HepG2 (cell line): ENCODE data around the gene ZNF383. TPM values are rescaled to one million over a fixed set of nuclear protein-coding genes. Genes with fewer than 3 reads are reported as not detected.
"Not testable (repeated sequence)": the region's sequence is repeated elsewhere in the genome, so short reads cannot be mapped to it uniquely, and the experiment has no call there.

Source experiments
- ATAC-seq: fragments of 200-7000 bp; cut with Tn5 transposase; 3 replicates; pipeline ENCODE4 v1.9.1; 2020; ENCODE audit warnings: mild to moderate bottlenecking, moderate library complexity
- BruUV-seq: library from RNA; stranded (reverse); fragments of 400-500 nt; replicated peaks from 2 replicates; lab custom pipeline; 2021; lab: Mats Ljungman, UMichigan
- CTCF ChIA-PET: fragments of 300-600 bp; formaldehyde crosslinking; extraction: SDS; loops from one replicate; lab custom pipeline; 2021; ENCODE audit warnings: low total read pairs, inconsistent platforms, low intra/inter-chr PET ratio; lab: Yijun Ruan, JAX
- POLR2A ChIA-PET: fragments of 350-600 bp; sonication (Branson Sonifier 250); formaldehyde crosslinking; loops from one replicate; lab custom pipeline; 2020; ENCODE audit warnings: antibody characterized with exemption, inconsistent platforms; lab: Yijun Ruan, JAX
- DNase-seq: peaks from one replicate; pipeline ENCODE4 v3.0.0-alpha.2; 2015; ENCODE audit warnings: low spot score
- FAIRE-seq: peaks from 3 replicates; lab custom pipeline; 2011; peaks lifted over from hg19 to GRCh38; lab: Jason Lieb, UNC
- H2AFZ ChIP-seq: one replicate; pipeline ENCODE4 v1.6.1; 2011; ENCODE audit warnings: low read length, inconsistent platforms
- H3K27ac ChIP-seq: fragments of 300-600 bp; 3 replicates; pipeline ENCODE4 v1.8.0; 2011; ENCODE audit warnings: mixed run types, mild to moderate bottlenecking, mixed read lengths, low read length, inconsistent platforms; ENCODE audit not compliant: insufficient read depth; ENCODE audit errors: extremely low read length
- H3K27me3 ChIP-seq, 2 experiments: fragments of 200-600 bp in 1 of 2; 2 replicates in 1 of 2; 3 replicates in 1 of 2; pipeline versions ENCODE4 v1.6.0 to v1.8.0; 2011; ENCODE audit warnings: low read length in 2 of 2, mild to moderate bottlenecking in 2 of 2, moderate library complexity in 2 of 2, inconsistent platforms in 1 of 2; ENCODE audit not compliant: insufficient read depth in 2 of 2, control insufficient read depth in 1 of 2
- H3K36me3 ChIP-seq, 2 experiments: fragments of 200-600 bp in 1 of 2; replicated peaks in 1 of 2; 2 replicates in 1 of 2; 3 replicates in 1 of 2; pipeline versions ENCODE4 v1.5.1 to v1.8.0; 2011; ENCODE audit warnings: low read length in 2 of 2, inconsistent platforms in 1 of 2; ENCODE audit not compliant: insufficient read depth in 2 of 2, control insufficient read depth in 1 of 2
- H3K4me1 ChIP-seq: 2 replicates; pipeline ENCODE4 v1.5.1; 2012; ENCODE audit warnings: low read length, inconsistent platforms; ENCODE audit not compliant: insufficient read depth
- H3K4me2 ChIP-seq: 2 replicates; pipeline ENCODE4 v1.6.0; 2011; ENCODE audit warnings: low read depth, low read length, inconsistent platforms
- H3K4me3 ChIP-seq, 3 experiments: fragments of 200-600 bp in 1 of 3; sonication (generic), shearing (Covaris generic) in 1 of 3; replicated peaks in 1 of 3; 2 replicates each; pipeline ENCODE4 v1.5.1; 2011 to 2016; ENCODE audit warnings: low read length in 3 of 3, inconsistent platforms in 2 of 3, low read depth in 2 of 3, mild to moderate bottlenecking in 2 of 3, control low read depth in 1 of 3, mixed read lengths in 1 of 3; ENCODE audit not compliant: insufficient read depth in 1 of 3
- H3K79me2 ChIP-seq: one replicate; pipeline ENCODE4 v1.6.1; 2011; ENCODE audit warnings: low read length, inconsistent platforms; ENCODE audit not compliant: insufficient read depth
- H3K9ac ChIP-seq: 2 replicates; pipeline ENCODE4 v1.6.0; 2011; ENCODE audit warnings: mild to moderate bottlenecking, low read depth, low read length, inconsistent platforms; ENCODE audit not compliant: insufficient read depth
- H3K9me3 ChIP-seq: 2 replicates; pipeline ENCODE4 v1.5.1; 2012; ENCODE audit warnings: mild to moderate bottlenecking, low read length
- H4K20me1 ChIP-seq: 2 replicates; pipeline ENCODE4 v1.6.0; 2011; ENCODE audit warnings: inconsistent platforms, mild to moderate bottlenecking, low read length, moderate library complexity; ENCODE audit not compliant: insufficient read depth
- STAG1 ChIP-seq: sonication (generic); formaldehyde crosslinking; IDR thresholded peaks from 2 replicates; pipeline ENCODE4 v1.4.0; 2020; ENCODE audit warnings: missing genetic modification reagents
- WGBS: methylation state at CpG from one replicate; pipeline ENCODE4 v1.1.6; 2017; ENCODE audit warnings: low lambda C conversion rate; 5-methylcytosine and 5-hydroxymethylcytosine counted together
- in situ Hi-C: cut with HindIII; loops from 2 replicates; pipeline ENCODE4 v1.10.0; 2017; ENCODE audit warnings: low pct_unique_long_range_greater_than_20kb; ENCODE audit not compliant: extremely low pct_ligation_motif_present
- intact Hi-C: fragments of 100-400 bp; cut with micrococcal nuclease; formaldehyde crosslinking; loops from one replicate; pipeline ENCODE4 v1.10.0; 2022; ENCODE audit not compliant: unreplicated experiment
- polyA plus RNA-seq, 8 experiments: library from polyadenylated mRNA; depleted of rRNA in 3 of 8; stranded (reverse) in 7 of 8; unstranded in 1 of 8; fragments of >200 nt; fragmentation: Illumina TruSeq in 4 of 8; extraction: Trizol in 4 of 8; gene quantifications; 2 replicates each; pipeline versions ENCODE4 v1.2.1 to v1.2.3, GENCODE V29; 2011 to 2016; ENCODE audit warnings: low read depth in 4 of 8, missing spikeins in 1 of 8, mixed read lengths in 1 of 8; ENCODE audit not compliant: insufficient read depth in 1 of 8
- total RNA-seq, 5 experiments: library from RNA; depleted of rRNA; stranded (reverse); fragments of >200 nt; fragmentation: Illumina TruSeq; extraction: Trizol; gene quantifications; 2 replicates each; pipeline ENCODE4 v1.2.3, GENCODE V29; 2016; ENCODE audit warnings: low read depth in 1 of 5

Gene ZNF383
- total and polyA plus RNA-seq, 2 of the 13 experiments (the other 11 are each of a cell fraction or from before 2014, with no cell fraction given): 2.6 to 4.1 TPM

DNA sequence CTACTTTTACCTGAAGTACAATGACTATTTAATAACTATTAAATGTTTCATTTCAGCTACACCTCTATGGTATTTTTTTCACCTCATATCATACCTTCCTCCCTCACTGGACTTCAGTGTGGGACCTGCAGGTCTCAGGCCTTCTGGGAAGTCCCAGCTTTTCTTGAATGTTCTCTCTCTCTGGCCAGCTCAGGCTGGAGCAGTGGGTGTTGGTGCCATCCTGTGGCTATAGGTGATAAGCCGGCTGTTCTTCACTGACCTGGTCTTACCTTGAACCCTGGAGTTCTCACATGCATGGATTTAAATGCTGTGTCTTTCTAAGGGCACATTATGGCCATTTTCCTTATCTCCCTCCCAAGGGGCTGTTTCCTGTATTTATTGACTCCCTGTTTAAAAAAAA, 45.0 kb downstream of the ZNF383 start:
- 75% methylated on average over 1 of the region's 1 CpG for WGBS
- TF ChIP-seq STAG1: peak; percentile 41
- intact Hi-C loops, CTCF ChIA-PET, DNase-seq, H3K4me1 ChIP-seq, H3K79me2 ChIP-seq, H3K27me3 ChIP-seq, BruUV-seq, POLR2A ChIA-PET, H2AFZ ChIP-seq, FAIRE-seq, H3K9ac ChIP-seq, H3K4me2 ChIP-seq, in situ Hi-C loops, H3K36me3 ChIP-seq, H3K27ac ChIP-seq, H4K20me1 ChIP-seq, H3K4me3 ChIP-seq: not testable (repeated sequence)
- peak; percentile 57 for ATAC-seq
- H3K9me3 ChIP-seq: peaks cover 30% of the 10 kb centered on the region

DNA sequence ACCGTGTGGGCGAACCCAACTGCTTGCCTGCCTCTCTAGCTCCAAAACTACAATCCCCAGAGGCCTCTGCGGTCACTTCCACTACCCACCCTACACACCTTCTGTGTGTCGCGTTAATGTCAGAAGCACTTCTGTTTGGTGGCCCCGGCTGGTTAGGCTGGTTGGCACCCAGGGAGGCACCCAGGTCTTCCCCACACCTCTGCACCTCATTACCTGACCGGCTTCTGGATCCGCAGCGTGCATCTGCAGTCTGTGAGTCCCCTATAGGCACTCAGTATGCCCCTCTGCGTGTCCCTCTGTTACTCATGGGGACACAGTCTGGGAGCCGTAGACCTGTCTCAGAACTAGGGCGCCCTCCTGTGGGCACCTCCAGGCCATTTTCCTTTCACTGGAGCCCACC, 49.0 kb downstream of the ZNF383 start:
- H3K9me3 ChIP-seq, ATAC-seq, H4K20me1 ChIP-seq, H3K4me1 ChIP-seq, in situ Hi-C loops, CTCF ChIA-PET, DNase-seq, H3K4me2 ChIP-seq, H3K4me3 ChIP-seq, H3K27me3 ChIP-seq, H3K9ac ChIP-seq, FAIRE-seq, intact Hi-C loops, POLR2A ChIA-PET, H2AFZ ChIP-seq, BruUV-seq, H3K27ac ChIP-seq, H3K79me2 ChIP-seq, H3K36me3 ChIP-seq: not testable (repeated sequence)
- 69% methylated on average over 7 of the region's 12 CpGs for WGBS

DNA sequence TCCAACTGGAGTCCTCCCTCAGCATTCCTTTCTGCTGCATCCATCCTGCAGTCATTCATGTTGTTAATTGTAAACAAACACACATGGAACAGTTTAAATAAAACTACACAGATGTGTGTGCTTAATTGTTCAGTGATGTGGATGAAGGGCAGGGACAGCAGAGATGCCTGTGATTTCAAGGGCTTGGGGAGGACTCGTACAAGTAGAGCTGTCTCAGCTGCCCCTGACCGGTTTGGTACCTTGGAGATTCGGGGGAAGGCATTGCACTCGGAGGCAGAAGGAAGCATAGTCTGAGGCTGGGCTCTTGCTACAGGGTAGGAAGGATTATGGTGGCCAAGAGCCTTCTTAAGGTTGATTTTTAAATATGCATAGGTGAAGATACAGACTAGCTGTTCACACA, 49.7 kb downstream of the ZNF383 start:
- ATAC-seq, H3K4me2 ChIP-seq, CTCF ChIA-PET, H3K27ac ChIP-seq, H3K27me3 ChIP-seq, H3K9ac ChIP-seq, DNase-seq, H3K4me3 ChIP-seq, FAIRE-seq, in situ Hi-C loops, BruUV-seq, H4K20me1 ChIP-seq, H2AFZ ChIP-seq, H3K4me1 ChIP-seq, POLR2A ChIA-PET, H3K79me2 ChIP-seq, intact Hi-C loops, H3K9me3 ChIP-seq, H3K36me3 ChIP-seq: not testable (repeated sequence)
- 12% methylated on average over 4 of the region's 4 CpGs for WGBS

DNA sequence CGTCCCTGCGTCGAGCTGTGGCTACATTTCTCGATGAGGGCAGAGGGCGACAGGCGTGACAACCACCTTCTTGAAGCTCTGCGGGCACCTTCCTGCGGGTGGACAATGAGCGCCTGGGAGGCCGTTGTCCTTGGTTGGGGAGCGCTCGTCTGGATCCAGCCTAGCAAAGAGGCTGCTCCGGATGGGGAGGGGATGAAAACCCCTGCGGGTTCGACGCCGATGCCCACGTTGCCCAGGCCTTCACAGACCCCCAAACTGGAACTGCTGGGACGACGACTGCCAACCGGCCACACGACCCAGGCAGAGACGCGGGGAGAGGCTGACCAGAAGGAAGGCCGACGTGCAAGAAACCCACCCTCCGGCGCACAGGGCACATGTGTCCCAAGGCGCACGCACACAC, 62.6 kb downstream of the ZNF383 start:
- DNase-seq, H3K9me3 ChIP-seq, in situ Hi-C loops, H4K20me1 ChIP-seq, intact Hi-C loops, H3K4me3 ChIP-seq, H3K27ac ChIP-seq, H3K36me3 ChIP-seq, H3K4me1 ChIP-seq, H3K79me2 ChIP-seq, H2AFZ ChIP-seq, POLR2A ChIA-PET, H3K27me3 ChIP-seq, FAIRE-seq, CTCF ChIA-PET, BruUV-seq, ATAC-seq, H3K4me2 ChIP-seq, H3K9ac ChIP-seq: not testable (repeated sequence)
- 90% methylated on average over 21 of the region's 30 CpGs for WGBS
